HepG2 (cell line): ENCODE results near the gene TTN. TPM values are rescaled to one million over a fixed set of nuclear protein-coding genes. Genes with fewer than 3 reads are reported as not detected.

ENCODE experiments used
- ARID4A ChIP-seq: sonication (generic); formaldehyde crosslinking; IDR thresholded peaks from 2 replicates; pipeline ENCODE4 v1.5.0; 2020; ENCODE audit warnings: mild to moderate bottlenecking, missing genetic modification reagents, borderline replicate concordance
- BORCS8-MEF2B ChIP-seq: sonication (generic); formaldehyde crosslinking; IDR thresholded peaks from 2 replicates; pipeline ENCODE4 v1.8.0; 2022; ENCODE audit warnings: mild to moderate bottlenecking, missing genetic modification reagents
- CBX1 ChIP-seq: IDR thresholded peaks from one replicate; pipeline ENCODE4 v1.6.1; 2016; ENCODE audit warnings: antibody characterized with exemption, low read depth
- EEA1 ChIP-seq: sonication (generic); formaldehyde crosslinking; IDR thresholded peaks from 2 replicates; pipeline ENCODE4 v1.5.1; 2020; ENCODE audit warnings: mild to moderate bottlenecking, missing genetic modification reagents, borderline replicate concordance
- ELF4 ChIP-seq: sonication (generic); formaldehyde crosslinking; IDR thresholded peaks from 2 replicates; pipeline ENCODE4 v1.5.0; 2020; ENCODE audit warnings: missing genetic modification reagents, mild to moderate bottlenecking, moderate library complexity, borderline replicate concordance
- GLMP ChIP-seq: sonication (generic); formaldehyde crosslinking; IDR thresholded peaks from 2 replicates; pipeline ENCODE4 v1.9.0; 2021; ENCODE audit warnings: missing genetic modification reagents, mild to moderate bottlenecking, borderline replicate concordance
- JUNB ChIP-seq: sonication (generic); formaldehyde crosslinking; IDR thresholded peaks from 2 replicates; pipeline ENCODE4 v1.8.0; 2022; ENCODE audit warnings: missing genetic modification reagents, mild to moderate bottlenecking, borderline replicate concordance
- KDM3A ChIP-seq: IDR thresholded peaks from 2 replicates; pipeline ENCODE4 v1.6.1; 2018; ENCODE audit warnings: low read depth, missing compliant biosample characterization
- KLF13 ChIP-seq: sonication (generic); formaldehyde crosslinking; IDR thresholded peaks from 2 replicates; pipeline ENCODE4 v1.4.0; 2020; ENCODE audit warnings: mild to moderate bottlenecking, missing genetic modification reagents
- KMT2B ChIP-seq: IDR thresholded peaks from 2 replicates; pipeline ENCODE4 v1.6.1; 2016; ENCODE audit warnings: missing genetic modification reagents, missing compliant biosample characterization
- MATR3 ChIP-seq: sonication (generic); formaldehyde crosslinking; IDR thresholded peaks from 2 replicates; pipeline ENCODE4 v1.4.0; 2020; ENCODE audit warnings: missing genetic modification reagents
- MYNN ChIP-seq: sonication (generic); formaldehyde crosslinking; IDR thresholded peaks from 2 replicates; pipeline ENCODE4 v1.4.0; 2020; ENCODE audit warnings: mild to moderate bottlenecking, low read depth, missing genetic modification reagents
- REL ChIP-seq: sonication (generic); formaldehyde crosslinking; conservative IDR thresholded peaks from 2 replicates; pipeline ENCODE4 v1.8.0; 2022; ENCODE audit warnings: mild to moderate bottlenecking, missing genetic modification reagents, moderate library complexity
- TBL1XR1 ChIP-seq: fragments of 150-350 bp; IDR thresholded peaks from 2 replicates; pipeline ENCODE4 v1.6.1; 2014; ENCODE audit warnings: borderline replicate concordance, low read length; ENCODE audit not compliant: partially characterized antibody
- TOE1 ChIP-seq: sonication (generic); formaldehyde crosslinking; IDR thresholded peaks from 2 replicates; pipeline ENCODE4 v1.4.0; 2020; ENCODE audit warnings: mild to moderate bottlenecking, missing genetic modification reagents
- TOPORS ChIP-seq: sonication (generic); formaldehyde crosslinking; IDR thresholded peaks from 2 replicates; pipeline ENCODE4 v1.8.0; 2023; ENCODE audit warnings: mild to moderate bottlenecking, missing genetic modification reagents
- YY1 ChIP-seq: IDR thresholded peaks from 2 replicates; pipeline ENCODE4 v1.6.1; 2011; ENCODE audit warnings: low read length, low read depth, moderate library complexity, mild to moderate bottlenecking; ENCODE audit not compliant: insufficient read depth, insufficient replicate concordance
- ZFP91 ChIP-seq: sonication (generic); formaldehyde crosslinking; IDR thresholded peaks from 2 replicates; pipeline ENCODE4 v1.9.0; 2022; ENCODE audit warnings: missing genetic modification reagents, mild to moderate bottlenecking, borderline replicate concordance
- ZNF468 ChIP-seq: sonication (generic); formaldehyde crosslinking; IDR thresholded peaks from 2 replicates; pipeline ENCODE4 v1.8.0; 2022; ENCODE audit warnings: mild to moderate bottlenecking, moderate library complexity, missing genetic modification reagents
- ZNF788 ChIP-seq: sonication (generic); formaldehyde crosslinking; IDR thresholded peaks from 2 replicates; pipeline ENCODE4 v1.5.0; 2020; ENCODE audit warnings: mild to moderate bottlenecking, missing genetic modification reagents, borderline replicate concordance
- ZNF83 ChIP-seq: sonication (generic); formaldehyde crosslinking; IDR thresholded peaks from 2 replicates; pipeline ENCODE4 v1.4.0; 2020; ENCODE audit warnings: missing genetic modification reagents, mild to moderate bottlenecking, borderline replicate concordance
- polyA plus RNA-seq, 8 experiments: library from polyadenylated mRNA; depleted of rRNA in 3 of 8; stranded (reverse) in 7 of 8; unstranded in 1 of 8; fragments of >200 nt; fragmentation: Illumina TruSeq in 4 of 8; extraction: Trizol in 4 of 8; gene quantifications; 2 replicates each; pipeline versions ENCODE4 v1.2.1 to v1.2.3, GENCODE V29; 2011 to 2016; ENCODE audit warnings: low read depth in 4 of 8, missing spikeins in 1 of 8, mixed read lengths in 1 of 8; ENCODE audit not compliant: insufficient read depth in 1 of 8
- total RNA-seq, 5 experiments: library from RNA; depleted of rRNA; stranded (reverse); fragments of >200 nt; fragmentation: Illumina TruSeq; extraction: Trizol; gene quantifications; 2 replicates each; pipeline ENCODE4 v1.2.3, GENCODE V29; 2016; ENCODE audit warnings: low read depth in 1 of 5

Gene TTN
- total and polyA plus RNA-seq, 2 of the 13 experiments (the other 11 are each of a cell fraction or from before 2014, with no cell fraction given): under 0.01 TPM

- TF ChIP-seq EEA1 (CRISPR knock-in tag) (0 out of 2 replicates have a peak, but pooled peaks have one; percentile 59), ZNF468 (CRISPR knock-in tag) (peak; percentile 90; the same call in 1 of the 2 replicates), GLMP (CRISPR knock-in tag) (no peak), ARID4A (CRISPR knock-in tag) (peak; percentile 80), KLF13 (CRISPR knock-in tag) (no peak), MYNN (CRISPR knock-in tag) (0 out of 2 replicates have a peak, but pooled peaks have one; percentile 85), JUNB (CRISPR knock-in tag) (no peak; the same call in 1 of the 2 replicates), TBL1XR1 (no peak), ZNF788 (CRISPR knock-in tag) (peak; percentile 7; the same call in 1 of the 2 replicates), BORCS8-MEF2B (CRISPR knock-in tag) (peak; percentile 67), REL (CRISPR knock-in tag) (0 out of 2 replicates have a peak, but pooled peaks have one; percentile 55), ZFP91 (CRISPR knock-in tag) (peak; percentile 88; the same call in 1 of the 2 replicates), YY1 (peak; percentile 58), KMT2B (CRISPR knock-in tag) (peak; percentile 88), ZNF83 (CRISPR knock-in tag) (no peak), CBX1 (peak; percentile 9), ELF4 (CRISPR knock-in tag) (no peak), MATR3 (no peak), TOPORS (CRISPR knock-in tag) (peak; percentile 29; the same call in 1 of the 2 replicates), KDM3A (CRISPR knock-in tag) (peak; percentile 72), TOE1 (no peak)
Measured at GRCh38 chr2:178478439-178479274, 328.6 kb downstream of the TTN start, which contains the start of gene FKBP7 (continued).
